Measurements from ENCODE around the gene SPINT2. TPM values are rescaled to one million over a fixed set of nuclear protein-coding genes. Genes with fewer than 3 reads are reported as not detected.

The SPINT2 gene
- total and polyA plus RNA-seq, 3 experiments from 2014 or later = 27.9 to 49.5 (median 29.4) TPM

- Mint-ChIP-seq H3K36me3 (peaks cover 0 to 43% (median 6%) of the 10 kb centered on the region in 3 donors), H3K4me3 (no peak overlapping the region), H3K27ac (no peak overlapping the region), H3K9me3 (no peaks in the 10 kb centered on the region), H3K4me1 (peaks cover 0 to 23% (median 14%) of the 10 kb centered on the region in 3 donors), H3K27me3 (no peaks in the 10 kb centered on the region)
- no peak for DNase-seq
- Histone ChIP-seq H3K4me1 (ENCODE audit: insufficient read depth, low read length) (no peaks in the 10 kb centered on the region), H3K9me3 (ENCODE audit: low read length) (no peaks in the 10 kb centered on the region), H3K36me3 (ENCODE audit: insufficient read depth, low read length) (no peaks in the 10 kb centered on the region), H3K27ac (ENCODE audit: low read depth, low read length) (no peak overlapping the region), H3K27me3 (ENCODE audit: insufficient read depth, low read length, poor library complexity, severe bottlenecking) (no peaks in the 10 kb centered on the region), H3K4me3 (ENCODE audit: low read length) (no peak overlapping the region)
- ChIA-PET POLR2A (no interaction called here), CTCF (no interaction called here)
Measured at GRCh38 chr19:38308926-38309614, 44.7 kb downstream of the SPINT2 start.

DNA sequence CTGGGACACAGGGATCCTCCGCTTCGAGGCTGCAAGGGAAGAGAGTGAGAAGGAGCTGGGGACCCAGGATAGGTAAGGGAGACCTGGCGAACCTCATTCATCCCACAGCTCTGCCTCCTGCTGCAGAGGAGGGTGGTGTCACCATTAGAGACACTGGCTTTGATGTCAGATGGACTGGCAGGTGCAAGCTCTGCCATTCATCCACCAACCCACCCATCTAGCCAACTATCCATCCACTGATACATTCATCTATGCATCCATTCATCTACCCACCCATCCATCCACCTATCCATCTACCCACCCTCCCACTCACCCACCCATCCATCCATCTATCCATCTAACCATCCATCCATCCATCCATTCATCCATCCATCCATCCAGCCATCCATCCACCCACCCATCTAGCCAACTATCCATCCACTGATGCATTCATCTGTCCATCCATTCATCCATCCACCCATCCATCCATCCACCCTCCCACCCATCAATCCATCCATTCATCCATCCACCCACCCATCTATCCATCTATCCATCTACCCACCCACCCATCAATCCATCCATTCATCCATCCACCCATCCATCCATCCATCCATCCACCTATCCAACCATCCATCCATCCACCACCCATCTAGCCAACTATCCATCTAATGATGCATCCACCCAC is 45.4 kb downstream of the SPINT2 start:
- Histone ChIP-seq H3K9me3 (ENCODE audit: low read length) (no peaks in the 10 kb centered on the region), H3K4me1 (ENCODE audit: insufficient read depth, low read length) (no peaks in the 10 kb centered on the region), H3K27me3 (ENCODE audit: insufficient read depth, low read length, poor library complexity, severe bottlenecking) (no peaks in the 10 kb centered on the region), H3K27ac (ENCODE audit: low read depth, low read length) (no peak overlapping the region), H3K4me3 (ENCODE audit: low read length) (no peak overlapping the region), H3K36me3 (ENCODE audit: insufficient read depth, low read length) (no peaks in the 10 kb centered on the region)
- H3K4me1 Mint-ChIP-seq = peaks cover 0 to 23% (median 14%) of the 10 kb centered on the region in 3 donors
- H3K27me3 Mint-ChIP-seq = no peaks in the 10 kb centered on the region
- POLR2A ChIA-PET = no interaction called here
- CTCF ChIA-PET = no interaction called here
- peak overlapping the region in 1 of 8 donors; percentile 15 for H3K27ac Mint-ChIP-seq
- H3K4me3 Mint-ChIP-seq = no peak overlapping the region
- no peaks in the 10 kb centered on the region for H3K9me3 Mint-ChIP-seq
- H3K36me3 Mint-ChIP-seq = peaks cover 0 to 41% (median 6%) of the 10 kb centered on the region in 3 donors
- DNase-seq = no peak

DNA sequence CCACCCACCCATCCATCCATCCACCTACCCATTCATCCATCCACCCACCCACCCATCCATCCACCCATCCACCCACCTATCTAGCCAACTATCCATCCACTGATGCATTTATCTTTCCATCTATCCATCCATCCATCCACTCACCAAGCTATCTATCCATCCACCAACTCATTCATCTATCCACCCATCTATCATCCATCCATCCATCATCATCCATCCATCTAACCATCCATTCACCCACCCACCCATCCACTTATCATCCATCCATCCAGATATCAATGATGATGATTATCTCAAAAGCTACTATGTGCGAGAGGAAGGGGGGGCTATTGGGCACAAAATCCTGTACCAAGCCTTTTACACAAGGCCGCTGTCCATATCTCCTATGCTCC is 45.9 kb downstream of the SPINT2 start:
- Histone ChIP-seq H3K4me1 (ENCODE audit: insufficient read depth, low read length) (peaks cover 2% of the 10 kb centered on the region), H3K4me3 (ENCODE audit: low read length) (no peak overlapping the region), H3K9me3 (ENCODE audit: low read length) (no peaks in the 10 kb centered on the region), H3K36me3 (ENCODE audit: insufficient read depth, low read length) (no peaks in the 10 kb centered on the region), H3K27ac (ENCODE audit: low read depth, low read length) (no peak overlapping the region), H3K27me3 (ENCODE audit: insufficient read depth, low read length, poor library complexity, severe bottlenecking) (no peaks in the 10 kb centered on the region)
- no peak for DNase-seq
- Mint-ChIP-seq H3K27ac (no peak overlapping the region), H3K9me3 (no peaks in the 10 kb centered on the region), H3K4me1 (peaks cover 2 to 26% (median 17%) of the 10 kb centered on the region in 3 donors), H3K27me3 (no peaks in the 10 kb centered on the region), H3K4me3 (no peak overlapping the region), H3K36me3 (peaks cover 0 to 40% (median 6%) of the 10 kb centered on the region in 3 donors)
- ChIA-PET POLR2A (no interaction called here), CTCF (interaction anchor here (0.8 kb wide), 2 partner anchors 66 to 76 kb away, joined by 3 read pairs; no protein-coding TSS in a partner anchor)

DNA sequence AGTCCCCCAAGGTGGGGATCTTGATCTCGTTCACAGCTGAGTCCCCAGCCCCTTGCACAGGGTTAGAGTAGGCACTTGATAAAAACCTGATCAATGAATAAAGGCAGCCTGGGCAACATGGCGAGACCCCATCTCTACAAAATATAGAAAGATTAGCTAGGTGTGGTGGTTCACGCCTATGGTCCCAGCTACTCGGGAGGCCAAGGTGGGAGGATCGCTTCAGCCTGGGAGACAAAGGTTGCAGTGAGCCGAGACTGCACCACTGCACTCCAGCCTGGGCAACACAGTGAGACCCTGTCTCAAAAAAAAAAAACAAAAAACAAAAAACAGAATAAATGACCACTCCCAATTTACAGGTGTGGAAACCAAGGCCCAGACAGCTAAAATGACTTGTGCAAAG is 46.6 kb downstream of the SPINT2 start:
- H3K36me3 Mint-ChIP-seq = peaks cover 0 to 36% (median 6%) of the 10 kb centered on the region in 3 donors
- H3K4me1 Mint-ChIP-seq = peaks cover 5 to 28% (median 23%) of the 10 kb centered on the region in 3 donors
- no peaks in the 10 kb centered on the region for H3K27me3 Mint-ChIP-seq
- H3K27ac Mint-ChIP-seq = peak overlapping the region in 2 of 8 donors; percentile 33 to 64
- Histone ChIP-seq H3K27ac (ENCODE audit: low read depth, low read length) (no peak overlapping the region), H3K4me3 (ENCODE audit: low read length) (no peak overlapping the region), H3K9me3 (ENCODE audit: low read length) (no peaks in the 10 kb centered on the region), H3K36me3 (ENCODE audit: insufficient read depth, low read length) (no peaks in the 10 kb centered on the region), H3K4me1 (ENCODE audit: insufficient read depth, low read length) (peaks cover 5% of the 10 kb centered on the region), H3K27me3 (ENCODE audit: insufficient read depth, low read length, poor library complexity, severe bottlenecking) (no peaks in the 10 kb centered on the region)
- DNase-seq = no peak
- H3K4me3 Mint-ChIP-seq = peak overlapping the region in 2 of 7 donors; percentile 27
- ChIA-PET POLR2A (no interaction called here), CTCF (interaction anchor here (0.8 kb wide), 2 partner anchors 67 to 77 kb away, joined by 3 read pairs; no protein-coding TSS in a partner anchor)
- no peaks in the 10 kb centered on the region for H3K9me3 Mint-ChIP-seq

DNA sequence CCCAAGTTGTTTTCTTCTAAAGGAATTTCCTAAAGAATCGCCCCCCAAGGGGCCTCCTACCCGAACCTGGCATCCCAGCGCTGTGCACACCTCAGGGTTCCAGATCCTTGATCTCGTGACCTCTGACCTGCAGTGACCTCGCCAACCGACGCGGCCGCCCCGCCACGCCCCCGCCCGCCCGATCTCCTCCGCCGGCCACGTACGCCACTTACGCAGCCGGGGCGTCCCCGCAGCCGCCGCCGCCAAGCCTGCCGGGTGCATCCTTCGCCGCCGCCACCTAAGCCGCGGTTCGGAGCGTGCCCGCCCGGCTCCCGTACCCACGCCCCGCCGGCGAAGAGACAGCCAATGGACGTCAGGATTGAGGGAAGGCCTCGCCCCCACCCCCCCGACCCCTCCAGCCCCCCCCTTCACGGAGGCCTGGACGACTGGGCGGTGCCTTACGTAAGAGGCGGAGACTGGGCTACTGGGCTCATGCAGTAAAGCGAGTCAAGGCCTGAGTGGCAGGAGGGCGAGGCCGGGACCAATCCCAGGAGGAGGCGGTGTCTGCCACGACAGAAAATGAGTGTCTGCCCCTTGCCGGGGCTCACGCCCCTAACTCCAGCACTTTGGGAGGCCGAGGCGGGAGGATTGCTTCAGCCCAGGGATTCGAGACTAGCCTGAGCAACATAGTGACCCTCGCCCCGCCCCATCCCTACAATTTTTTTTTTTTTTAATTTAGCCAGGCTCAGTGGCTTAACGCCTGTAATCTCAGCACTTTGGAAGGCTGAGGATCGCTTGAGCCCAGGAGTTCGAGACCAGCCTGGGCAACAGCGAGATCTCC is 51.5 kb downstream of the SPINT2 start, which contains the start of gene YIF1B:
Gene YIF1B (minus strand): TSS at position 291 of the 820 bp plus-strand sequence. CDS start 30 bp downstream, at position 261.
- H3K27ac ChIP-seq (ENCODE audit: low read depth, low read length) = peak within 1 kb of the TSS; percentile 95
- H3K36me3 ChIP-seq (ENCODE audit: insufficient read depth, low read length) = no peaks in the 10 kb centered on the region
- ChIA-PET POLR2A (interaction anchor here (0.6 kb wide), 1 partner anchor 51 kb away, joined by 3 read pairs; the partner anchor contains the start of gene SPINT2), CTCF (no interaction called here)
- Mint-ChIP-seq H3K36me3 (peaks cover 0 to 4% (median 3%) of the 10 kb centered on the region in 3 donors), H3K27ac (peak within 1 kb of the TSS; percentile 84 to 98 (median 96)), H3K27me3 (no peaks in the 10 kb centered on the region), H3K4me3 (peak within 1 kb of the TSS; percentile 81 to 95 (median 90)), H3K4me1 (peaks cover 35 to 58% (median 52%) of the 10 kb centered on the region in 3 donors), H3K9me3 (no peaks in the 10 kb centered on the region)
- no peaks in the 10 kb centered on the region for H3K9me3 ChIP-seq (ENCODE audit: low read length)
- DNase-seq = peak; percentile 91 to 97 (median 95)
- peak within 1 kb of the TSS; percentile 88 for H3K4me3 ChIP-seq (ENCODE audit: low read length)
- H3K4me1 ChIP-seq (ENCODE audit: insufficient read depth, low read length) = peaks cover 42% of the 10 kb centered on the region
- H3K27me3 ChIP-seq (ENCODE audit: insufficient read depth, low read length, poor library complexity, severe bottlenecking) = no peaks in the 10 kb centered on the region

DNA sequence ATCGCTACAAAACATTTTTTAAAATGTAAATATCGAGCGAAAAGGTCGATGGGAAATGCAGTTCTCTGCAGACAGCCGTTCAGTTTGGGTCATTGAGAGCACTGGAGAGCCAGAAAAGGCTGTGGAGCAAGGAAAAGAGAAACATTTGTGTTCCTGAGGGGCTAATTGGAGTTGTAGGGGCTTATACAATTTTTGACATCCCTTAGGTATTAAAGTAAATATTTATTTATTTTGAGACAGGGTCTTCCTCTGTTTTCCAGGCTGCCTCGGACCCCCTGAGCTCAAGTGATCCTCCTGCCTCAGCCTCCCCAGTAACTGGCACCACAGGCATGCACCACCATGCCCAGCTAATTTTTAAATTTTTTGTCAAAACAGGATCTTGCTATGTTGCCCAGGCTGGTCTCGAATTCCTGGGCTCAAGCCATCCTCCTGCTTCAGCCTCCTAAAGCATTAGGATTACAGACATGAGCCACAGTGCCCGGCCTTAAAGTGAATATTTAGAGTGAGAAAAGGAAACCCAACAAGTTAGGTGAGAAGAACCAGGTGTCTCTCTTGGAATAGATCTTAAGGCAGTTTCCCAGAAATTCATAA is 52.2 kb downstream of the SPINT2 start:
- H3K4me3 ChIP-seq (ENCODE audit: low read length) = peak overlapping the region; percentile 82
- CTCF ChIA-PET = no interaction called here
- peak overlapping the region; percentile 84 to 98 (median 94) for H3K27ac Mint-ChIP-seq

DNA sequence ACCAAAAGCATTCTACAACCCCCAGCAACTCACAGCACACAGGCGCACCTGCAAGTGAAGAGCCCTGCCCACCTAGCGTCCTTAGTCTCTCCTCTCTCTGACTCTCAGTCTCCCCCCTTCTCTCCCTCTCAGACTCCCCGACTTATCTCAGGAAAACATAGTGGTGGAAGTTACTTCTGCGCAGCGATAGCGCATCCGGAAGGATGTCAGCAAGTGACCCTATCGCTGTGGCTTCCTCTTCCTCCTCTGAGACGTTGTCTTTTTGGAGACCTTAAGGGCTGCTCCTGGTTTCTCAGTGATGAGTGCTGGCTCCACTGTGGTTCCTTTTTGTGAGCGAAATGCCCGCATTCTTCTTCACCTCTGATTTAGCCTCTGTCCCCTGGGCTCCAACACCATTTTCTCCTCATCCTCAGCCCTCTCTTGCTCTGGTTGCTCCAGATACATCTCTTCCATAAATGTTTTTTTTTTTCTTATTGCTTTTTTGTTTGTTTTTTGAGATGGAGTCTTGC is 52.8 kb downstream of the SPINT2 start:
- Histone ChIP-seq H3K4me3 (ENCODE audit: low read length) (peak overlapping the region; percentile 82), H3K4me1 (ENCODE audit: insufficient read depth, low read length) (peaks cover 48% of the 10 kb centered on the region), H3K9me3 (ENCODE audit: low read length) (no peaks in the 10 kb centered on the region), H3K36me3 (ENCODE audit: insufficient read depth, low read length) (no peaks in the 10 kb centered on the region), H3K27me3 (ENCODE audit: insufficient read depth, low read length, poor library complexity, severe bottlenecking) (no peaks in the 10 kb centered on the region), H3K27ac (ENCODE audit: low read depth, low read length) (peak overlapping the region; percentile 95)
- H3K27me3 Mint-ChIP-seq = no peaks in the 10 kb centered on the region
- POLR2A ChIA-PET = no interaction called here
- H3K4me3 Mint-ChIP-seq = peak overlapping the region; percentile 81 to 95 (median 90)
- peaks cover 45 to 71% (median 60%) of the 10 kb centered on the region in 3 donors for H3K4me1 Mint-ChIP-seq
- CTCF ChIA-PET = interaction anchor here (2.3 kb wide), 1 partner anchor 18 kb away, joined by 10 read pairs; the partner anchor contains the start of gene CATSPERG
- H3K9me3 Mint-ChIP-seq = no peaks in the 10 kb centered on the region
- DNase-seq = peak in 3 of 5 donors; percentile 15 to 35 (median 26)
- H3K27ac Mint-ChIP-seq = peak overlapping the region; percentile 84 to 98 (median 92)
- peaks cover 0 to 3% (median 2%) of the 10 kb centered on the region in 3 donors for H3K36me3 Mint-ChIP-seq

More for the DNA sequence above, 52.2 kb downstream of the SPINT2 start:
- no peaks in the 10 kb centered on the region for H3K36me3 ChIP-seq (ENCODE audit: insufficient read depth, low read length)
- H3K27me3 ChIP-seq (ENCODE audit: insufficient read depth, low read length, poor library complexity, severe bottlenecking) = no peaks in the 10 kb centered on the region
- H3K27me3 Mint-ChIP-seq = no peaks in the 10 kb centered on the region
- POLR2A ChIA-PET = no interaction called here
- peaks cover 42 to 65% (median 55%) of the 10 kb centered on the region in 3 donors for H3K4me1 Mint-ChIP-seq
- H3K27ac ChIP-seq (ENCODE audit: low read depth, low read length) = peak overlapping the region; percentile 95
- peaks cover 48% of the 10 kb centered on the region for H3K4me1 ChIP-seq (ENCODE audit: insufficient read depth, low read length)
- no peaks in the 10 kb centered on the region for H3K9me3 Mint-ChIP-seq
- H3K9me3 ChIP-seq (ENCODE audit: low read length) = no peaks in the 10 kb centered on the region
- peaks cover 0 to 2% (median 2%) of the 10 kb centered on the region in 3 donors for H3K36me3 Mint-ChIP-seq
- DNase-seq = no peak
- H3K4me3 Mint-ChIP-seq = peak overlapping the region; percentile 81 to 95 (median 90)
